GM12892 (cell line): ENCODE data around the gene MAP4K3.

ENCODE experiments used
- POLR2A ChIP-seq: IDR thresholded peaks from 2 replicates; pipeline ENCODE4 v1.6.1; 2011; ENCODE audit warnings: low read depth, low read length, control low read depth
- POLR2AphosphoS5 ChIP-seq: IDR thresholded peaks from 2 replicates; pipeline ENCODE4 v1.6.1; 2011; ENCODE audit warnings: low read depth, low read length, control low read depth

GRCh38 chr2:39383146-39383545 is 53.9 kb downstream of the MAP4K3 start:
- no peak for TF ChIP-seq POLR2AphosphoS5
- TF ChIP-seq POLR2A = no peak
